Measurements from ENCODE around the gene CDCA7L.

- no peak for TF ChIP-seq POLR2AphosphoS5 (IDR thresholded peaks at IDR 0.05)
- TF ChIP-seq, protein P1, sequence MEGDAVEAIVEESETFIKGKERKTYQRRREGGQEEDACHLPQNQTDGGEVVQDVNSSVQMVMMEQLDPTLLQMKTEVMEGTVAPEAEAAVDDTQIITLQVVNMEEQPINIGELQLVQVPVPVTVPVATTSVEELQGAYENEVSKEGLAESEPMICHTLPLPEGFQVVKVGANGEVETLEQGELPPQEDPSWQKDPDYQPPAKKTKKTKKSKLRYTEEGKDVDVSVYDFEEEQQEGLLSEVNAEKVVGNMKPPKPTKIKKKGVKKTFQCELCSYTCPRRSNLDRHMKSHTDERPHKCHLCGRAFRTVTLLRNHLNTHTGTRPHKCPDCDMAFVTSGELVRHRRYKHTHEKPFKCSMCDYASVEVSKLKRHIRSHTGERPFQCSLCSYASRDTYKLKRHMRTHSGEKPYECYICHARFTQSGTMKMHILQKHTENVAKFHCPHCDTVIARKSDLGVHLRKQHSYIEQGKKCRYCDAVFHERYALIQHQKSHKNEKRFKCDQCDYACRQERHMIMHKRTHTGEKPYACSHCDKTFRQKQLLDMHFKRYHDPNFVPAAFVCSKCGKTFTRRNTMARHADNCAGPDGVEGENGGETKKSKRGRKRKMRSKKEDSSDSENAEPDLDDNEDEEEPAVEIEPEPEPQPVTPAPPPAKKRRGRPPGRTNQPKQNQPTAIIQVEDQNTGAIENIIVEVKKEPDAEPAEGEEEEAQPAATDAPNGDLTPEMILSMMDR (IDR thresholded peaks at IDR 0.05 in 8 of 11, conservative IDR thresholded peaks at IDR 0.05 in 3 of 11), result no peak
Observed at GRCh38 chr7:21910253-21910652, 35.4 kb downstream of the CDCA7L start.
